Stomach smooth muscle (tissue), 2 donors: ENCODE data around the gene GPR146.
"Not testable (repeated sequence)": the region's sequence is repeated elsewhere in the genome, so short reads cannot be mapped to it uniquely, and the experiment has no call there.

Source experiments
- H3K27ac ChIP-seq: one replicate; pipeline ENCODE4 v1.7.0; 2013; ENCODE audit warnings: mild to moderate bottlenecking, low read length, inconsistent platforms
- H3K27me3 ChIP-seq, 2 donors: one replicate each; pipeline ENCODE4 v1.7.0; 2013; ENCODE audit warnings: low read length in 2 of 2; ENCODE audit not compliant: insufficient read depth in 2 of 2, control insufficient read depth in 1 of 2
- H3K36me3 ChIP-seq, 2 donors: one replicate each; pipeline ENCODE4 v1.7.0; 2013; ENCODE audit warnings: low read length in 2 of 2; ENCODE audit not compliant: control insufficient read depth in 2 of 2, insufficient read depth in 2 of 2
- H3K4me1 ChIP-seq: one replicate; pipeline ENCODE4 v1.7.0; 2013; ENCODE audit warnings: low read length; ENCODE audit not compliant: control insufficient read depth, insufficient read depth
- H3K4me3 ChIP-seq, 2 donors: one replicate each; pipeline ENCODE4 v1.7.0; 2013; ENCODE audit warnings: low read length in 2 of 2
- H3K9ac ChIP-seq, 2 donors: one replicate each; pipeline ENCODE4 v1.7.0; 2013; ENCODE audit warnings: low read length in 2 of 2, mild to moderate bottlenecking in 1 of 2
- H3K9me3 ChIP-seq, 2 donors: one replicate each; pipeline ENCODE4 v1.7.0; 2013; ENCODE audit warnings: low read length in 2 of 2; ENCODE audit not compliant: control insufficient read depth in 2 of 2
- donor health status: healthy.
- donor health status: Pancreatic carcinoma.

GPR146 gene

GRCh38 chr7:1027242-1028043 lies 16.9 kb upstream of the GPR146 start:
- H3K27me3 ChIP-seq, result no peaks in the 10 kb centered on the region
- peaks cover 29% of the 10 kb centered on the region for H3K4me1 ChIP-seq
- H3K4me3 ChIP-seq, result peak overlapping the region; percentile 49 to 78
- H3K9ac ChIP-seq, result peak overlapping the region; percentile 76 to 88
- no peaks in the 10 kb centered on the region for H3K9me3 ChIP-seq
- peak overlapping the region; percentile 95 for H3K27ac ChIP-seq
- H3K36me3 ChIP-seq, result peaks cover 5 to 11% of the 10 kb centered on the region in 2 donors

- Histone ChIP-seq H3K27me3 (no peaks in the 10 kb centered on the region), H3K27ac (peak overlapping the region; percentile 95), H3K9me3 (no peaks in the 10 kb centered on the region), H3K36me3 (peaks cover 5 to 9% of the 10 kb centered on the region in 2 donors), H3K4me1 (peaks cover 29% of the 10 kb centered on the region), H3K9ac (peak overlapping the region; percentile 76 to 88), H3K4me3 (peak overlapping the region; percentile 49 to 78)
Measured at GRCh38 chr7:1028044-1028770, 16.1 kb upstream of the GPR146 start.

- no peaks in the 10 kb centered on the region for H3K9me3 ChIP-seq
- H3K4me1 ChIP-seq, result peaks cover 29% of the 10 kb centered on the region
- H3K27me3 ChIP-seq, result no peaks in the 10 kb centered on the region
- peaks cover 5 to 9% of the 10 kb centered on the region in 2 donors for H3K36me3 ChIP-seq
- H3K27ac ChIP-seq, result peak overlapping the region; percentile 95
- peak overlapping the region; percentile 68 to 88 for H3K9ac ChIP-seq
- peak overlapping the region; percentile 49 to 78 for H3K4me3 ChIP-seq
Measured at GRCh38 chr7:1028775-1029636, 15.3 kb upstream of the GPR146 start.

- H3K4me3 ChIP-seq, result no peak overlapping the region
- no peak overlapping the region for H3K9ac ChIP-seq
- no peaks in the 10 kb centered on the region for H3K27me3 ChIP-seq
- H3K4me1 ChIP-seq, result peaks cover 29% of the 10 kb centered on the region
- H3K27ac ChIP-seq, result peak overlapping the region; percentile 95
- peaks cover 5 to 7% of the 10 kb centered on the region in 2 donors for H3K36me3 ChIP-seq
- no peaks in the 10 kb centered on the region for H3K9me3 ChIP-seq
Measured at GRCh38 chr7:1029637-1030443, 14.5 kb upstream of the GPR146 start.

GRCh38 chr7:1030444-1031070 lies 13.8 kb upstream of the GPR146 start:
- no peak overlapping the region for H3K4me3 ChIP-seq
- H3K27me3 ChIP-seq, result no peaks in the 10 kb centered on the region
- H3K9ac ChIP-seq, result no peak overlapping the region
- no peaks in the 10 kb centered on the region for H3K9me3 ChIP-seq
- H3K36me3 ChIP-seq, result peaks cover 1 to 5% of the 10 kb centered on the region in 2 donors
- peaks cover 28% of the 10 kb centered on the region for H3K4me1 ChIP-seq
- H3K27ac ChIP-seq, result no peak overlapping the region

GRCh38 chr7:1031716-1032455 lies 12.5 kb upstream of the GPR146 start:
- no peak overlapping the region for H3K9ac ChIP-seq
- peaks cover 17% of the 10 kb centered on the region for H3K4me1 ChIP-seq
- no peak overlapping the region for H3K4me3 ChIP-seq
- no peaks in the 10 kb centered on the region for H3K36me3 ChIP-seq
- no peaks in the 10 kb centered on the region for H3K9me3 ChIP-seq
- H3K27me3 ChIP-seq, result no peaks in the 10 kb centered on the region
- H3K27ac ChIP-seq, result no peak overlapping the region

- H3K27ac ChIP-seq, result no peak overlapping the region
- H3K9ac ChIP-seq, result no peak overlapping the region
- H3K4me3 ChIP-seq, result no peak overlapping the region
- no peaks in the 10 kb centered on the region for H3K27me3 ChIP-seq
- H3K4me1 ChIP-seq, result peaks cover 11% of the 10 kb centered on the region
- no peaks in the 10 kb centered on the region for H3K36me3 ChIP-seq
- no peaks in the 10 kb centered on the region for H3K9me3 ChIP-seq
Measured at GRCh38 chr7:1032536-1033181, 11.7 kb upstream of the GPR146 start.

- no peak overlapping the region for H3K4me3 ChIP-seq
- H3K4me1 ChIP-seq, result peaks cover 9% of the 10 kb centered on the region
- no peak overlapping the region for H3K27ac ChIP-seq
- H3K36me3 ChIP-seq, result no peaks in the 10 kb centered on the region
- no peaks in the 10 kb centered on the region for H3K9me3 ChIP-seq
- no peak overlapping the region for H3K9ac ChIP-seq
- no peaks in the 10 kb centered on the region for H3K27me3 ChIP-seq
Measured at GRCh38 chr7:1033546-1034145, 10.7 kb upstream of the GPR146 start.

GRCh38 chr7:1034769-1035168 lies 9.6 kb upstream of the GPR146 start:
- not testable (repeated sequence) for H3K4me3 ChIP-seq, H3K27ac ChIP-seq, H3K9me3 ChIP-seq, H3K4me1 ChIP-seq, H3K36me3 ChIP-seq, H3K27me3 ChIP-seq, H3K9ac ChIP-seq
